Neutrophil (primary cell): Measurements from ENCODE around the gene CAPZA1.

Experiments
- H3K27ac ChIP-seq: fragments of 200-600 bp; sonication (generic); 2 replicates; pipeline ENCODE4 v1.5.1; 2016; ENCODE audit warnings: mild to moderate bottlenecking, moderate library complexity
- H3K27me3 ChIP-seq: fragments of 200-600 bp; sonication (generic); 2 replicates; pipeline ENCODE4 v1.6.0; 2016; ENCODE audit warnings: mild to moderate bottlenecking
- H3K36me3 ChIP-seq: fragments of 200-600 bp; sonication (generic); 2 replicates; pipeline ENCODE4 v1.5.1; 2017
- H3K4me1 ChIP-seq, 2 experiments: fragments of 200-600 bp in 1 of 2; sonication (generic) in 1 of 2; 1 replicate in 1 of 2; 2 replicates in 1 of 2; pipeline versions ENCODE4 v1.5.1 to v1.6.1; 2013 to 2016; ENCODE audit warnings: low read depth in 1 of 2, low read length in 1 of 2, mild to moderate bottlenecking in 1 of 2, moderate library complexity in 1 of 2; ENCODE audit not compliant: control insufficient read depth in 1 of 2, insufficient read depth in 1 of 2
- H3K4me3 ChIP-seq, 2 experiments: fragments of 200-600 bp in 1 of 2; sonication (generic) in 1 of 2; 1 replicate in 1 of 2; 2 replicates in 1 of 2; pipeline ENCODE4 v1.5.1; 2013 to 2016; ENCODE audit warnings: low read depth in 1 of 2, low read length in 1 of 2, mild to moderate bottlenecking in 1 of 2, moderate library complexity in 1 of 2
- H3K9me3 ChIP-seq: fragments of 200-600 bp; sonication (generic); 2 replicates; pipeline ENCODE4 v1.5.1; 2016
- CTCF ChIP-seq: fragments of 200-600 bp; sonication (generic); IDR thresholded peaks from 2 replicates; pipeline ENCODE4 v1.5.1; 2016; ENCODE audit warnings: antibody characterized with exemption

Gene CAPZA1

DNA sequence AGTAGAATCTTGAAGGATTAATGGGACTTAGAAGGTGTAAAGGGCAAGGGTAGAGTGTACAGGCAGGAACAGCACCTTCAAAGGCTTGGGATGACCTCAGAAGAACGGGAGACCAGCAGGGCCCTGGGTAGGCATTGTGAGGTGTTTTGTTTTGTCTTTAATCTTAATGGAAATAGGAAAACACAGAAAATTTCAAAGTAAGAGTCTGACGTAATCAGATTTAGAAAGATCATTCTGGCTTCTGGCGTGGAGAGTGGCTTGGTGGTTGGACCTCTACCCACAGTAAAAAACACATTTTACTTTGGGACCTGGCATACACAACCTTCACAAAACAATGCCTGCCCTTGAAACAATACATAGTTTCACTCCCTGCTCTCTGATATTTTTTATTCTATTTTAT is 59.0 kb downstream of the CAPZA1 start:
- H3K27me3 ChIP-seq: peaks cover 23% of the 10 kb centered on the region
- no peak for TF ChIP-seq CTCF
- H3K4me3 ChIP-seq: no peak overlapping the region
- no peak overlapping the region for H3K27ac ChIP-seq
- H3K4me1 ChIP-seq: peaks cover 16 to 17% of the 10 kb centered on the region in 2 experiments
- H3K36me3 ChIP-seq: no peaks in the 10 kb centered on the region
- no peaks in the 10 kb centered on the region for H3K9me3 ChIP-seq

GRCh38 chr1:112685913-112686312 is 66.3 kb downstream of the CAPZA1 start:
- Histone ChIP-seq H3K36me3 (no peaks in the 10 kb centered on the region), H3K9me3 (no peaks in the 10 kb centered on the region), H3K4me3 (no peak overlapping the region), H3K27ac (no peak overlapping the region), H3K27me3 (no peaks in the 10 kb centered on the region), H3K4me1 (no peaks in the 10 kb centered on the region)
- TF ChIP-seq CTCF: no peak

GRCh38 chr1:112686417-112686816 is 66.8 kb downstream of the CAPZA1 start:
- TF ChIP-seq CTCF: no peak
- Histone ChIP-seq H3K9me3 (no peaks in the 10 kb centered on the region), H3K4me1 (no peaks in the 10 kb centered on the region), H3K27ac (no peak overlapping the region), H3K27me3 (no peaks in the 10 kb centered on the region), H3K4me3 (no peak overlapping the region), H3K36me3 (no peaks in the 10 kb centered on the region)

DNA sequence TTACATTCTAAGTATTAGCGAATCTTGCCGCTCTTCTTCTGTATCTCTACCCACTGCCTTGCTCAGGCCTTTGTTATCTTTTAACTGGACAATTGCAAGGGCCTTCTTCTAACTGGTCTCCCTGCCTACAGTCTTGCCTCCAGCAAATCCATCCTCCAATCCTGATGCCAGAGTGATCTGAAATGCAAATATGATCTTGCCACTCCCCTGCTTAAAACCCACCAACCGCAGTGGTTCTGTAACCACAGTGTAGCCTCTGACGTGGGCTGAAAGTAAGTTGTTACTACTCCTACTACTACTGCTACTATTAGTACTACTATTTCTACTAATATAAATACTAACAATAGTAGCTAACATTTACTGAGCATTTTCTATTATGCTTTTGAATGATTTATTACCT is 67.2 kb downstream of the CAPZA1 start:
- no peak overlapping the region for H3K4me3 ChIP-seq
- no peaks in the 10 kb centered on the region for H3K9me3 ChIP-seq
- no peak for TF ChIP-seq CTCF
- H3K27me3 ChIP-seq: no peaks in the 10 kb centered on the region
- H3K27ac ChIP-seq: no peak overlapping the region
- H3K36me3 ChIP-seq: no peaks in the 10 kb centered on the region
- no peaks in the 10 kb centered on the region for H3K4me1 ChIP-seq

- no peak overlapping the region for H3K27ac ChIP-seq
- H3K27me3 ChIP-seq: no peaks in the 10 kb centered on the region
- no peak overlapping the region for H3K4me3 ChIP-seq
- no peaks in the 10 kb centered on the region for H3K9me3 ChIP-seq
- TF ChIP-seq CTCF: no peak
- H3K4me1 ChIP-seq: no peaks in the 10 kb centered on the region
- H3K36me3 ChIP-seq: no peaks in the 10 kb centered on the region
These were observed 67.7 kb downstream of the CAPZA1 start for GRCh38 chr1:112687361-112687760.
